ENCODE results near the gene FLVCR1.
"Not testable (repeated sequence)": the region's sequence is repeated elsewhere in the genome, so short reads cannot be mapped to it uniquely, and the experiment has no call there.

Gene FLVCR1

GRCh38 chr1:212857992-212858460 lies at the start of gene FLVCR1:
Gene FLVCR1 (plus strand): TSS chr1:212858275. CDS start chr1:212858453, 178 bp downstream.
- peak; percentile 97 for DNase-seq

- peak; percentile 31 for DNase-seq
Observed at GRCh38 chr1:212814537-212815334, 43.3 kb upstream of the FLVCR1 start.

- DNase-seq, result no peak
Observed at GRCh38 chr1:212816567-212817278, 41.4 kb upstream of the FLVCR1 start.

DNA sequence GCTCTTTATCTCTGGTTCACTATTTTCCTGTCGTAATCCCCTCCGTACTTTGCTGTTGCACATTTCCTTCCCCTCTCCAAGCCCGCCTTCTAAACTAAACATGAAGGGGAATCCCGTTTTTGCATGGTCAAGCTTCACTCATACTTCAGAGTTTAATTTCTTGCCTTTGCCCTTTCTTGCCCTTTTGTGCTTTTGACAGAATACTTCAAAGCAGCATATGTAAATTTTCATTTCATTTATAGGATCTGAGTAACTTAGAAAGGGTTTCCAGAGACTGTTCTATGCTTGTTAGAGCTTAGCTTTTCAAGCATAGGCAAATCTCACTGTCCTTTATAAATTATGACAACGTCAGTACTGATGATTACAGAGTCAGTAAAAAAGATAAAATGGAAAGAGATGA lies 38.3 kb upstream of the FLVCR1 start:
- peak; percentile 86 for DNase-seq

DNA sequence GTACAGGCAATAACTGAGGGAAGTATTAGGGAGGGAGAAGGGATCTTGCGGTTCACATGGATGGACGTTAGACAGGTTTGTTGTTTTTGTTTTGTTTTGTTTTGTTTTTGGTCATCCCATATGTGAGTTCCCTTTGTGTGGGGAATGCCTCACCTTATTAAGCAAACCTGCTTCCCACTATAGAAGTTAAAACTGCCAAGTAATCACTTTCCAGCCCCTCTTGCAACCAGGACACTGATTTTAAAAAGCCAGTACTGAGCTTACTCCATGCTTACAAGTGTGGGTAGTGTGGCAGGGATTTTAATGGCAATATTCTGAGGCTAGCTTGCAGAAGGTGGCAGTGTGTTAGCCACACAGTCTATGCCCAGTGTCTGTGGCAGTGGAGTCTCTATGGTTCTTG lies 37.1 kb upstream of the FLVCR1 start:
- DNase-seq, result no peak

DNA sequence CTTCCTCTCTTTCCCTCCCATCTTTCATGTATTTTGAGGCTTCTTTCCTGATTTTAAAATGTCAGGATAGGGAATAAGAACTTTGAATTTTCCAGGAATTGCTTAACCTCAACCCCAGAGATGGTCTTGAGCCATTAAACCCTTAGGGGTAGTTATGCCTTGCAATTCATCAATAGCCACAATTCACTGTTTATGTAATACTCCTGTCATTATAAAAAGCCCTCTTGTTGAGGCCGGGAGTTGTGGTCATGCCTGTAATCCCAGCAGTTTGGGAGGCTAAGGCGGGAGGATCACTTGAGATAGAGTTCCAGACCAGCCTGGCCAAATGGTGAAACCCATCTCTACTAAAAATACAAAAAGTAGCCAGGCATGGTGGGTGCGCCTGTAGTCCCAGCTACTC lies 35.1 kb upstream of the FLVCR1 start:
- no peak for DNase-seq

DNA sequence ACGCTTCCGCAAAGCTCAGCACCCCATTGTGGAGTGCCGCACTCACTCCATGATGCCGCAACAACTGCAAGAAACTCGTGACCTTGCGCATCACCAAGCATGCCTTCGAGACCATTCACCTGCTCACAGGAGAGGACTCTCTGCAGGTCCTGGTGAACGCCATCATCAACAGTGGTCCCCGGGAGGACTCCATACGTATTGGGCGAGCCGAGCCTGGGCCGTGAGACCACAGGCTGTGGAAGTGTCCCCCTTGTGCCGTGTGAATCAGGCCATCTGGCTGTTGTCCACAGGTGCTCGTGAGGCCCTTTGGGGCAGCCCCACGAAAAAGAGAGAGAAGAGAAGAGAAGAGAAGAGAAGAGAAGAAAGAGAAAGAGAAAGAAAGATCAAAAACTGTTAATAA lies 33.9 kb upstream of the FLVCR1 start:
- DNase-seq, result no peak

GRCh38 chr1:212825798-212826452 lies 32.1 kb upstream of the FLVCR1 start:
- no peak for DNase-seq

- no peak for DNase-seq
Observed at GRCh38 chr1:212827171-212827776, 30.8 kb upstream of the FLVCR1 start.

DNA sequence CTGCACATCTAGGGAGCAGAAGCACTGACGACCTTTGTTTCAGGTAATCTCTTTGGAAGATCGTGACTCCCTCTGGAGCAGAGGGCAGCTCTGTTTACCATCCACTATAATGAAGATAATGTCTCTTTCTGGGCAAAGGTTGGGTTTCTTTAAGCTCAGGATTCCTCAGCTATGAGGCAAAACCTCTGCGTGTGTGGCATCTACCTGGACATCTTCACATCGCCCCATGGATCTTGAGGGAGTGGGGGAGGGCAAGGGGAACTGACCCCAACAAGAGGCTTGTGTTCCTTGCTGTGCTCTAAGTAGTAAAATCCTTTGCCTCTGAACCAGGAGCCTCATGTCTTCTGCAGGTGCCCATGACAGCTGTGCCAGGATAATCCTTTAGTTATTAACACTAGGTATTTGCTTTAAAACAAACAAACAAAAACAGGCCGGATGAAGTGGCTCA lies 30.2 kb upstream of the FLVCR1 start:
- no peak for DNase-seq

DNA sequence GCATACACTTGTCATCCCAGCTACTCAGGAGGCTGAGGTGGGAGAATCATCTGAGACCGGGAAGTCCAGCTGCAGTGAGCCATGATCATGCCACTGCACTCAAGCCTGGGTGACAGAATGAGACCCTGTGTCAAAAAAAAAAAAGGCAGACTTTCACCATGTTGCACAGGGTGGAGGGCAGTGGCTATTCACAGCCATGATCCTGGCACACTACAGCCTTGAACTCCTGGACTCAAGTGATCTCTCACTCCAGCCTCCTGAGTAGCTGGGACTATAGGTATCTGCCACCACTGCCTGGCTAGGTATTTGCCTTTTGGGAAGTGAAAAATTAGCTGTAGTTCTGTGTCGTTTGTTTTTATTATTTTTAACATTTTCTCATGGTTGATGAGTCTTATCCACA lies 29.7 kb upstream of the FLVCR1 start:
- no peak for DNase-seq

- not testable (repeated sequence) for DNase-seq
Observed at GRCh38 chr1:212833211-212834207, 24.6 kb upstream of the FLVCR1 start.

- DNase-seq, result no peak
Observed at GRCh38 chr1:212838145-212838544, 19.9 kb upstream of the FLVCR1 start.

GRCh38 chr1:212844521-212844920 lies 13.6 kb upstream of the FLVCR1 start:
- not testable (repeated sequence) for DNase-seq

DNA sequence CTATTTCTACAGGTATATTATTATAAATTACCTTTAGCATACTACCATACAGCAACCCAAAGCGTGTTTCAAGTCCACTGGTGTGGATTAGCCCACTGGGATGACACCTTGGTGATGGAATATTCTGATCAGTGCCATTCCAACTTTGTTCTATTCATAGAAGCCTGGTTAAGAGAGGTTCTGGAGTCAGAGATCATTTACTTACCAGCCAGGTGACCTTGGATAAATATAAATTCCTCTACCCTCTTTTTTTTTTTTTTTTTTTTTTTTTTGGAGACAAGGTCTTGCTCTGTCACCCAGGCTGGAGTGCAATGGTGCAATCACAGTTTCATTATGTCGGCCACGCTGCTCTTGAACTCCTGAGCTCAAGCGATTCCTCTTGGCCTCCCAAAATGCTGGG lies 10.5 kb upstream of the FLVCR1 start, which contains the start of gene SPATA45:
Gene SPATA45, minus strand, starts transcription at position 101 of the 400 bp plus-strand sequence. CDS start 11,500 bp downstream, outside the sequence.
- no peak for DNase-seq

DNA sequence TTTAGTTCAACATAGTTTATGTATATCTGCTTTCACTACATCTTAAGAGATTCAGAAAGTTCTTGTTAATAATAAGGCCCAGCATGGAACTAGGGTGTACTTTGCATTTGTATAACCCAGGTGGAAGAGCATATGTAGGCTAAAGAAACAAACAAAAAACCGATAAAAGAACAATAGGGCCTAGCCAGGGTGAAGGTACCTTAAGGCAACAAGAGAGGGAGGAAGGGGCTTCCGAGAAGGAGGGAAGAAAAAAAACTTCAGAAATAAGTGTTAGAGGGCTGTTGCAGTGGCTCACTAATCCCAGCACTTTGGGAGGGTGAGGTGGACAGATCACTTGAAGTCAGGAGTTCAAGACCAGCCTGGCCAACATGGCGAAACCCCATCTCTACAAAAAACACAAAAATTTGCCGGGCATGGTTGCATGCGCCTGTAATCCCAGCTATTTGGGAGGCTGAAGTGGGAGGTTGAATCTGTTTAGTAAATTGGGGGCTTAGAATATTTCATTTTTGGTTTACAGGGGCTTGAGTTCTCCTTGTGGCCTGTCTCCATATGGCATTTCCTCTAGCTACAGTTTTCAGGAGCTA lies 5.9 kb upstream of the FLVCR1 start:
- no peak for DNase-seq

- no peak for DNase-seq
Observed at GRCh38 chr1:212853658-212854057, 4.4 kb upstream of the FLVCR1 start.

GRCh38 chr1:212856755-212857154 lies 1.3 kb upstream of the FLVCR1 start:
- DNase-seq, result no peak

GRCh38 chr1:212858461-212859265 lies 588 bp downstream of the FLVCR1 start:
- peak; percentile 19 for DNase-seq
